A172 (cell line): ENCODE results near the gene BRSK1. TPM values are rescaled to one million over a fixed set of nuclear protein-coding genes. Genes with fewer than 3 reads are reported as not detected.

Experiments
- DNase-seq: peaks from one replicate; pipeline ENCODE4 v3.0.0-alpha.2; 2015; ENCODE audit warnings: low spot score
- total RNA-seq: library from RNA; depleted of rRNA; stranded (reverse); fragments of >200 nt; shearing (Covaris generic); gene quantifications from 2 replicates; pipeline ENCODE4 v1.2.3, GENCODE V29; 2014; rRNA removed

Gene BRSK1
- total RNA-seq, 1 experiment from 2014 or later: 11.6 TPM

DNA sequence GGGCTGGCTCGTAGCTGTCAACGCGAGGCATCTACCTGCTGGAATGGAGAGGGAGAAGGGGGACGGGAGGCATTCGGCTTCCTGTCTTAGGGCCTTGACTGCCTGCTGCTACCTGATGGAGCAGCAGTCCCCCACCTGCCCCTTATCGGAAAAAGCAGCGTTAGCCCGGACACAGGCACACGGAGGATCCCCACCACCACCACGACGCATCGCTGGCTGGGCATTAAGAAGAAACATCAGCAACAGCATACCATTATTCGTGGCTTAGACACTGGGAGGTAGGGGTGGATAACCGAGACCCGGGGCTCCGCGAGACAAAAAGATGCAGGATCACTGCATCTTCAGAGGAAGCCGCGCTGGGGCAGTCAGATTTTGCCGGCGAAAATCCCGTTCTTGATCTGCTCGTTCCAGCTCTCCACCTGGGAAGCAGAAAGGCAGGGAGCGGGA, 69.6 kb downstream of the BRSK1 start:
- DNase-seq: no peak

- peak; percentile 70 for DNase-seq
Measured at GRCh38 chr19:55353803-55354697, 70.3 kb downstream of the BRSK1 start.

DNA sequence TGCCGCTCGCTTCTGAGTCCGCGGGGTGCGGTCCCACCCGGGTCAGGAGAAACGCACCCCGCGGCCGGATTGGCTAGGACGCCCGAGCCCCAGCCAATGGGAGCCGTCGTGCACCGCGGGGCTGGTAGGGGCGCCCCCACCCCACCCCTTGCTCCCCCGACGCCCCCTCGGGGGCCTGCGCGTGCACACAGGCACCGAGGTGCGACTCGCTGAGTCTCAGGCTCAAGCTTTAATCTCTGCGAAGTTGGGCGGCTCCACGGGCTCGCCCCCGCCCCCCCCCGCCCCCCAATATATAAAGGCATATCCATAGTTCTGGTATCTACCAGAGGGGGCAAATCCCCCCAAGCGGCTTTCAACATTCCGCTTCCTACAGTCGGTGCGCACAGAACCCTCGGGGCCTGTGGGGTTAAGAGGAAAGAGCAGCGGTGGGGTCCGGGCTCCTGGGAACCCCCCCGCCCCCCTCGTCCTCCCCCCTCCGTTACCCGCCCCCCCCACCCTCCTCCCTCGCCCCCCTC, 71.0 kb downstream of the BRSK1 start, which contains the start of gene COX6B2:
Gene COX6B2, minus strand, starts transcription at position 22 of the 515 bp plus-strand sequence. CDS start 198 bp downstream, outside the sequence.
- no peak for DNase-seq

DNA sequence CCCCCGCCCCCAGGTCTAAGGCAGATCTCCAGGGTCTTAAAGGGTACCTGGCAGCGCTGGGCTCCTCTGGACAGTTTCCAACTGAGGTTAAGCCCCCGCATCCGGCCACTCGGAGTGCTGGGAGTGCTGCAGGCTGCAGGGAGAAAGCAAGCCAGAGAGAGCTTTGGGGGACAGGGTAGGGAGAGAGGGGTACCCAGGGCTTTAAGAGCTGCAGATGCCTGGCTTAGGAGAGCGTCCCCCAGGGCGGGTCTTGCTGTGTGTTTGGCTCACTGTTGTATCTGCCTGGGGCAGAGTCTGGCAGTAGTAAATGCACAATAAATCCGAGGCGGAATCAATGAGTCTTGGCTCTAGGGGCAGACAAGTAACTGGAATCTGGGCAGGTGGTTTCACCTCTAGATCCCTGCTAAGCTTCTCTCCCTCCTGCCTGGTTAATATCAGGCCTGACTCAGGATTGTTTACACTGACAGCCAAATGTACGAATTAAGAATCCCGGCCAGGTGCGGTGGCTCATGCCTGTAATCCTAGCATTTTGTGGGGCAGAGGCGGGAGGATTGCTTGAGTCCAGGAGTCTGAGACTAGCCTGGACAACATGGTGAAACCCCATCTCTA, 71.5 kb downstream of the BRSK1 start:
- DNase-seq: no peak

GRCh38 chr19:55358493-55358892, 74.7 kb downstream of the BRSK1 start:
- no peak for DNase-seq

GRCh38 chr19:55358943-55359908, 75.4 kb downstream of the BRSK1 start:
- DNase-seq: no peak

DNA sequence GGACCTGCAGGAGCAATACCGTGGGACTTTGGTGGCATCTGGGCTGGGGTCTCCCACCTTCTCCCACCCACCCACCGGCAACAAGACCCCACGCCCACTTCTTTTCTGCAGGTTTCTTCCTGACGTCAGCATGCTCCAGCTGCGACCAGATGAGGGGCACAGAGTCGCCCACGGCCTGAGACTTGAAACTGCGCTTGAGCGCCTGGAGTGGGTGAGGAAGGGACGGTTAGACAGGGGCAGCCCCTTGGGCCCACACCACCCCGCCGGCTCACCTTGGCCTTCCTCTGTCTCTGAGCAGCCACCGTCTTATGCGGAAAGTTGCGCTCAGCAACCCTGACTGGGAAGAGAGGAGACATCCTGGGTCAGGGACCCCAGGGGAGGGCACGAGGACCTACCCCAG, 77.1 kb downstream of the BRSK1 start:
- no peak for DNase-seq

Other genes with a start within 250 kb of the BRSK1 start
- gene GP6, start 245.7 kb upstream of the BRSK1 start, total RNA-seq: 0.07 and 0.48 TPM in 2 replicates
- gene RDH13, start 220.8 kb upstream of the BRSK1 start, total RNA-seq: 10.0 and 11.2 TPM in 2 replicates
- 4.0 and 9.8 TPM in 2 replicates for gene EPS8L1, start 208.1 kb upstream of the BRSK1 start, total RNA-seq
- gene PPP1R12C, start 166.4 kb upstream of the BRSK1 start, total RNA-seq: 85.7 and 87.4 TPM in 2 replicates
- gene TNNT1, start 134.8 kb upstream of the BRSK1 start, total RNA-seq: 467 and 500 TPM in 2 replicates
- 0.77 TPM in 1 of 2 replicates, not detected in the other for gene TNNI3, start 126.3 kb upstream of the BRSK1 start, total RNA-seq
- gene DNAAF3, start 117.4 kb upstream of the BRSK1 start, total RNA-seq: 10.6 and 15.6 TPM in 2 replicates
- gene SYT5, start 103.7 kb upstream of the BRSK1 start, total RNA-seq: 0.09 and 1.8 TPM in 2 replicates
- 12.3 and 18.4 TPM in 2 replicates for gene PTPRH, start 74.5 kb upstream of the BRSK1 start, total RNA-seq
- gene TMEM86B, start 55.2 kb upstream of the BRSK1 start, total RNA-seq: 1.6 and 3.4 TPM in 2 replicates
- 73.6 and 80.1 TPM in 2 replicates for gene PPP6R1, start 25.0 kb upstream of the BRSK1 start, total RNA-seq
- gene HSPBP1, start 3.9 kb upstream of the BRSK1 start, total RNA-seq: 88.0 and 108 TPM in 2 replicates
- gene TMEM150B, start 41.3 kb downstream of the BRSK1 start, total RNA-seq: not detected in 2 replicates
- 19.1 and 19.8 TPM in 2 replicates for gene KMT5C, start 55.9 kb downstream of the BRSK1 start, total RNA-seq
- gene COX6B2, start 70.7 kb downstream of the BRSK1 start, total RNA-seq: 0.28 TPM in 1 of 2 replicates, not detected in the other
- not detected in 2 replicates for gene GARIN5B, start 79.3 kb downstream of the BRSK1 start, total RNA-seq
- gene IL11, start 86.5 kb downstream of the BRSK1 start, total RNA-seq: 8.4 and 9.4 TPM in 2 replicates
- not detected in 2 replicates for gene TMEM190, start 92.8 kb downstream of the BRSK1 start, total RNA-seq
- 1.2 TPM in 1 of 2 replicates, not detected in the other for gene TMEM238, start 100.3 kb downstream of the BRSK1 start, total RNA-seq
- 453 and 647 TPM in 2 replicates for gene RPL28, start 101.9 kb downstream of the BRSK1 start, total RNA-seq
- gene UBE2S, start 123.8 kb downstream of the BRSK1 start, total RNA-seq: 272 and 464 TPM in 2 replicates
- not detected in 2 replicates for gene SHISA7, start 159.3 kb downstream of the BRSK1 start, total RNA-seq
- 114 and 139 TPM in 2 replicates for gene ISOC2, start 177.6 kb downstream of the BRSK1 start, total RNA-seq
- gene C19orf85, start 180.8 kb downstream of the BRSK1 start, total RNA-seq: 0.07 TPM in 1 of 2 replicates, not detected in the other
- 4.1 and 4.8 TPM in 2 replicates for gene ZNF628, start 192.6 kb downstream of the BRSK1 start, total RNA-seq
- gene NAT14, start 201.2 kb downstream of the BRSK1 start, total RNA-seq: 56.2 and 65.7 TPM in 2 replicates
- 1.1 and 1.2 TPM in 2 replicates for gene SSC5D, start 204.4 kb downstream of the BRSK1 start, total RNA-seq